Measurements from ENCODE around the gene ATXN7. TPM values are rescaled to one million over a fixed set of nuclear protein-coding genes. Genes with fewer than 3 reads are reported as not detected.
A peak's percentile ranks its signal among the peaks of the same experiment; 100 is the strongest.

ATXN7 gene
- total RNA-seq, 4 donors from 2014 or later, result 29.2 to 44.2 (median 38.3) TPM

GRCh38 chr3:63926309-63926708, 62.6 kb downstream of the ATXN7 start:
- no peak for TF ChIP-seq CTCF (IDR thresholded peaks at IDR 0.05)
- TF ChIP-seq EP300 (IDR thresholded peaks at IDR 0.05), result no peak
- TF ChIP-seq POLR2A (IDR thresholded peaks at IDR 0.05), result no peak
- Histone ChIP-seq H3K27ac (peak overlapping the region in 1 of 4 donors; percentile 8), H3K4me3 (no peak overlapping the region), H3K36me3 (peaks cover 0 to 33% (median 0%) of the 10 kb centered on the region in 3 donors), H3K27me3 (no peaks in the 10 kb centered on the region), H3K4me1 (peaks cover 0 to 23% (median 3%) of the 10 kb centered on the region in 4 donors), H3K9me3 (no peaks in the 10 kb centered on the region)
- 92 to 94% methylated on average over 4 of the region's 4 CpGs for WGBS, 2 donors
- no peak for DNase-seq (ENCODE audit: low spot score in 2 of 2)

- Histone ChIP-seq H3K27ac (peak overlapping the region in 3 of 4 donors; percentile 14 to 77 (median 61)), H3K4me1 (peaks cover 0 to 32% (median 9%) of the 10 kb centered on the region in 4 donors)
- TF ChIP-seq EP300 (IDR thresholded peaks at IDR 0.05) (no peak), CTCF (IDR thresholded peaks at IDR 0.05) (no peak)
Measured at GRCh38 chr3:63927422-63928280, 64.0 kb downstream of the ATXN7 start.

GRCh38 chr3:63931290-63931689, 67.6 kb downstream of the ATXN7 start:
- DNase-seq (ENCODE audit: low spot score in 2 of 2), result no peak
- no peak overlapping the region for H3K4me3 ChIP-seq
- H3K9me3 ChIP-seq, result no peaks in the 10 kb centered on the region
- WGBS, 2 donors, result 95 to 96% methylated on average over 3 of the region's 3 CpGs
- peaks cover 0 to 6% (median 0%) of the 10 kb centered on the region in 3 donors for H3K36me3 ChIP-seq
- H3K4me1 ChIP-seq, result peaks cover 0 to 66% (median 20%) of the 10 kb centered on the region in 4 donors
- no peak overlapping the region for H3K27ac ChIP-seq
- TF ChIP-seq EP300 (IDR thresholded peaks at IDR 0.05), result no peak
- no peaks in the 10 kb centered on the region for H3K27me3 ChIP-seq

More at GRCh38 chr3:63927422-63928280, 64.0 kb downstream of the ATXN7 start:
- DNase-seq (ENCODE audit: low spot score in 2 of 2), result no peak
- H3K9me3 ChIP-seq, result no peaks in the 10 kb centered on the region
- no peaks in the 10 kb centered on the region for H3K27me3 ChIP-seq
- H3K36me3 ChIP-seq, result peaks cover 0 to 23% (median 0%) of the 10 kb centered on the region in 3 donors
- H3K4me3 ChIP-seq, result no peak overlapping the region
- 46 to 47% methylated on average over 10 of the region's 10 CpGs for WGBS, 2 donors

GRCh38 chr3:63932509-63933212, 69.0 kb downstream of the ATXN7 start:
- H3K4me3 ChIP-seq, result no peak overlapping the region
- H3K27ac ChIP-seq, result peak overlapping the region in 1 of 4 donors; percentile 41
- no peaks in the 10 kb centered on the region for H3K9me3 ChIP-seq
- H3K27me3 ChIP-seq, result no peaks in the 10 kb centered on the region
- H3K4me1 ChIP-seq, result peaks cover 0 to 63% (median 18%) of the 10 kb centered on the region in 4 donors
- no peak for TF ChIP-seq CTCF (IDR thresholded peaks at IDR 0.05)
- TF ChIP-seq POLR2A (IDR thresholded peaks at IDR 0.05), result no peak
- TF ChIP-seq EP300 (IDR thresholded peaks at IDR 0.05), result no peak
- no peaks in the 10 kb centered on the region for H3K36me3 ChIP-seq
- DNase-seq (ENCODE audit: low spot score in 2 of 2), result no peak
- WGBS, 2 donors, result 56 to 62% methylated on average over 3 of the region's 3 CpGs

- no peaks in the 10 kb centered on the region for H3K36me3 ChIP-seq
- no peak overlapping the region for H3K4me3 ChIP-seq
- H3K27me3 ChIP-seq, result no peaks in the 10 kb centered on the region
- H3K27ac ChIP-seq, result peak overlapping the region in 1 of 4 donors; percentile 41
- DNase-seq (ENCODE audit: low spot score in 2 of 2), result no peak
- no peak for TF ChIP-seq EP300 (IDR thresholded peaks at IDR 0.05)
- no peak for TF ChIP-seq POLR2A (IDR thresholded peaks at IDR 0.05)
- no peak for TF ChIP-seq CTCF (IDR thresholded peaks at IDR 0.05)
- H3K9me3 ChIP-seq, result no peaks in the 10 kb centered on the region
- 91 to 98% methylated on average over 1 of the region's 1 CpG for WGBS, 2 donors
- H3K4me1 ChIP-seq, result peaks cover 0 to 63% (median 18%) of the 10 kb centered on the region in 4 donors
Measured at GRCh38 chr3:63933459-63933858, 69.8 kb downstream of the ATXN7 start.
